H1 (cell line): ENCODE data around the gene WDR45. TPM values are rescaled to one million over a fixed set of nuclear protein-coding genes. Genes with fewer than 3 reads are reported as not detected.

Experiments used
- CTCF ChIA-PET: fragments of 300-600 bp; sonication (Branson Sonifier 250); formaldehyde crosslinking; loops from one replicate; lab custom pipeline; 2021; ENCODE audit not compliant: partially characterized antibody; lab: Charles Lee
- POLR2A ChIA-PET: fragments of 300-600 bp; sonication (Branson Sonifier 250); formaldehyde crosslinking; loops from one replicate; lab custom pipeline; 2021; ENCODE audit warnings: inconsistent platforms; ENCODE audit not compliant: partially characterized antibody; lab: Charles Lee
- DNase-seq, 2 experiments: peaks; one replicate each; pipeline versions ENCODE4 v3.0.0 to v3.0.0-alpha.2; 2010 to 2022; ENCODE audit warnings: low spot score in 2 of 2, low read depth in 1 of 2, mixed read lengths in 1 of 2
- FAIRE-seq: peaks from 2 replicates; lab custom pipeline; 2011; peaks lifted over from hg19 to GRCh38; lab: Jason Lieb, UNC
- H2AFZ ChIP-seq: 2 replicates; pipeline ENCODE4 v1.8.1; 2012; ENCODE audit warnings: low read length, inconsistent platforms
- H2AK5ac ChIP-seq: 2 replicates; pipeline ENCODE4 v1.6.1; 2013; ENCODE audit warnings: low read depth, low read length
- H2BK120ac ChIP-seq: replicated peaks from 2 replicates; pipeline ENCODE3; 2013; ENCODE audit warnings: low read depth, low read length, inconsistent platforms
- H2BK12ac ChIP-seq: 2 replicates; pipeline ENCODE4 v1.6.1; 2013; ENCODE audit warnings: low read depth, low read length
- H2BK15ac ChIP-seq: 2 replicates; pipeline ENCODE4 v1.6.1; 2013; ENCODE audit warnings: low read length
- H2BK20ac ChIP-seq: 2 replicates; pipeline ENCODE4 v1.6.1; 2013; ENCODE audit warnings: low read length
- H2BK5ac ChIP-seq: 2 replicates; pipeline ENCODE4 v1.6.1; 2013; ENCODE audit warnings: low read depth, low read length
- H3K14ac ChIP-seq: 2 replicates; pipeline ENCODE4 v1.6.1; 2013; ENCODE audit warnings: inconsistent platforms; ENCODE audit not compliant: insufficient read length
- H3K18ac ChIP-seq: 2 replicates; pipeline ENCODE4 v1.6.1; 2013; ENCODE audit warnings: low read length; ENCODE audit errors: extremely low read depth
- H3K23ac ChIP-seq: 2 replicates; pipeline ENCODE4 v1.6.1; 2013; ENCODE audit warnings: inconsistent platforms; ENCODE audit not compliant: insufficient read length
- H3K23me2 ChIP-seq: 2 replicates; pipeline ENCODE4 v1.6.1; 2013; ENCODE audit warnings: low read depth, low read length
- H3K27ac ChIP-seq: 2 replicates; pipeline ENCODE4 v1.6.1; 2011; ENCODE audit warnings: low read depth, low read length, inconsistent platforms
- H3K27me3 ChIP-seq, 4 experiments: replicated peaks in 1 of 4; 1 replicate in 1 of 4; 2 replicates in 3 of 4; pipeline versions ENCODE4 v1.6.1 to v1.8.1; 2011 to 2013; ENCODE audit warnings: low read length in 3 of 4, mild to moderate bottlenecking in 3 of 4, inconsistent platforms in 2 of 4, mixed read lengths in 2 of 4, moderate library complexity in 1 of 4; ENCODE audit not compliant: control insufficient read depth in 3 of 4, insufficient read depth in 3 of 4; ENCODE audit errors: extremely low read depth in 1 of 4
- H3K36me3 ChIP-seq, 4 experiments: 2 replicates each; pipeline versions ENCODE4 v1.6.1 to v1.8.1; 2011 to 2013; ENCODE audit warnings: mild to moderate bottlenecking in 4 of 4, low read length in 3 of 4, moderate library complexity in 2 of 4, control low read depth in 1 of 4, inconsistent platforms in 1 of 4; ENCODE audit not compliant: insufficient read depth in 4 of 4, control insufficient read depth in 2 of 4
- H3K4ac ChIP-seq: replicated peaks from 2 replicates; pipeline ENCODE3; 2013; ENCODE audit warnings: low read length, low read depth, mixed read lengths, inconsistent platforms; ENCODE audit not compliant: insufficient read length
- H3K4me1 ChIP-seq, 4 experiments: replicated peaks in 1 of 4; 1 replicate in 1 of 4; 2 replicates in 3 of 4; pipeline versions ENCODE4 v1.6.1 to v1.8.1; 2011 to 2013; ENCODE audit warnings: low read length in 3 of 4, inconsistent platforms in 2 of 4, mixed read lengths in 1 of 4; ENCODE audit not compliant: insufficient read depth in 4 of 4, control insufficient read depth in 3 of 4
- H3K4me2 ChIP-seq, 2 experiments: 2 replicates each; pipeline versions ENCODE4 v1.6.1 to v1.8.1; 2011 to 2013; ENCODE audit warnings: low read depth in 2 of 2, low read length in 2 of 2, control low read depth in 1 of 2, inconsistent platforms in 1 of 2, mild to moderate bottlenecking in 1 of 2; ENCODE audit not compliant: insufficient read depth in 1 of 2
- H3K4me3 ChIP-seq, 4 experiments: fragments of 200-600, 300-600 bp in 1 of 4; sonication (generic), shearing (Covaris generic), sonication (Bioruptor Twin) in 1 of 4; 2 replicates each; pipeline versions ENCODE4 v1.5.1 to v1.8.1; 2011 to 2016; ENCODE audit warnings: low read length in 4 of 4, low read depth in 3 of 4, control low read depth in 2 of 4, inconsistent platforms in 2 of 4, mild to moderate bottlenecking in 2 of 4, mixed read lengths in 1 of 4, moderate library complexity in 1 of 4; ENCODE audit not compliant: insufficient read depth in 2 of 4; ENCODE audit errors: extremely low read depth in 1 of 4
- H3K56ac ChIP-seq: replicated peaks from 2 replicates; pipeline ENCODE3; 2013; ENCODE audit warnings: low read depth, mild to moderate bottlenecking, mixed read lengths, low read length, inconsistent platforms; ENCODE audit not compliant: insufficient read length
- H3K79me1 ChIP-seq: 2 replicates; pipeline ENCODE4 v1.6.1; 2013; ENCODE audit warnings: low read depth, low read length, control low read depth
- H3K79me2 ChIP-seq, 2 experiments: 2 replicates each; pipeline versions ENCODE4 v1.6.1 to v1.8.1; 2012 to 2013; ENCODE audit warnings: low read length in 2 of 2, mild to moderate bottlenecking in 2 of 2, inconsistent platforms in 1 of 2; ENCODE audit not compliant: insufficient read depth in 2 of 2, control insufficient read depth in 1 of 2
- H3K9ac ChIP-seq, 4 experiments: replicated peaks in 1 of 4; 1 replicate in 1 of 4; 2 replicates in 3 of 4; pipeline versions ENCODE4 v1.6.1 to v1.8.1; 2011 to 2013; ENCODE audit warnings: low read depth in 3 of 4, low read length in 3 of 4, control low read depth in 2 of 4, mild to moderate bottlenecking in 2 of 4, moderate library complexity in 2 of 4, inconsistent platforms in 1 of 4; ENCODE audit errors: extremely low read depth in 1 of 4
- H3K9me3 ChIP-seq, 2 experiments: 2 replicates each; pipeline versions ENCODE4 v1.6.1 to v1.8.1; 2012 to 2013; ENCODE audit warnings: mild to moderate bottlenecking in 2 of 2, moderate library complexity in 2 of 2, control low read depth in 1 of 2, inconsistent platforms in 1 of 2, low read depth in 1 of 2, low read length in 1 of 2, mixed read lengths in 1 of 2; ENCODE audit not compliant: insufficient read depth in 2 of 2
- H4K20me1 ChIP-seq, 2 experiments: replicated peaks in 1 of 2; 2 replicates each; pipeline versions ENCODE3 to v1.8.1; 2011 to 2013; ENCODE audit warnings: inconsistent platforms in 2 of 2, low read length in 2 of 2, mild to moderate bottlenecking in 1 of 2; ENCODE audit not compliant: insufficient read depth in 2 of 2, control insufficient read depth in 1 of 2
- H4K5ac ChIP-seq: 2 replicates; pipeline ENCODE4 v1.6.1; 2013; ENCODE audit warnings: low read length, low read depth, mixed read lengths, inconsistent platforms; ENCODE audit not compliant: insufficient read length
- H4K8ac ChIP-seq: 2 replicates; pipeline ENCODE4 v1.8.0; 2013; ENCODE audit warnings: mild to moderate bottlenecking, moderate library complexity, low read length, inconsistent platforms; ENCODE audit not compliant: insufficient read depth; ENCODE audit errors: extremely low read depth
- H4K91ac ChIP-seq: replicated peaks from 2 replicates; pipeline ENCODE3; 2013; ENCODE audit warnings: low read length, mixed read lengths, inconsistent platforms; ENCODE audit not compliant: insufficient read length
- JUND ChIP-seq: IDR thresholded peaks from 2 replicates; pipeline ENCODE4 v1.6.1; 2011; ENCODE audit warnings: mild to moderate bottlenecking, improper control_type of control experiment, low read length
- TAF7 ChIP-seq: optimal IDR thresholded peaks from 2 replicates; pipeline ENCODE3; 2011; ENCODE audit warnings: low read depth, mild to moderate bottlenecking, inconsistent platforms, low read length, moderate library complexity, borderline replicate concordance
- WGBS, 2 experiments: shearing (Covaris generic) in 1 of 2; methylation state at CpG; one replicate each; pipeline versions ENCODE4 v1.1.6 to v1.1.7; 2013 to 2015; ENCODE audit warnings: low lambda C conversion rate in 2 of 2, mixed read lengths in 2 of 2, inconsistent platforms in 1 of 2, low coverage in 1 of 2, missing lambda C conversion rate in 1 of 2; ENCODE audit not compliant: insufficient replicate concordance in 2 of 2, insufficient coverage in 1 of 2, insufficient read length in 1 of 2; ENCODE audit errors: extremely low coverage in 1 of 2, missing lambda C conversion rate in 1 of 2; 5-methylcytosine and 5-hydroxymethylcytosine counted together
- polyA plus RNA-seq, 7 experiments: library from polyadenylated mRNA; depleted of rRNA in 3 of 7; stranded (reverse) in 5 of 7; unstranded in 2 of 7; fragments of >200 nt in 5 of 7; fragments of 200-250 nt in 2 of 7; gene quantifications; 1 replicate in 5 of 7; 2 replicates in 1 of 7; 4 replicates in 1 of 7; pipeline versions ENCODE4 v1.2.1 to v1.2.3, GENCODE V29; 2011 to 2013; ENCODE audit warnings: missing spikeins in 2 of 7, mixed read lengths in 2 of 7
- total RNA-seq: library from RNA; stranded (reverse); fragmentation: NEBNext Ultra II Directional; extraction: Animal tissue kit (Norgen Biotek cat#: 25700); gene quantifications from 2 replicates; pipeline ENCODE4 v1.2.1, GENCODE V29; 2021

WDR45 gene
- total and polyA plus RNA-seq, 2 of the 8 experiments (the other 6 are each of a cell fraction or from before 2014, with no cell fraction given) = 27.9 to 49.7 TPM

DNA sequence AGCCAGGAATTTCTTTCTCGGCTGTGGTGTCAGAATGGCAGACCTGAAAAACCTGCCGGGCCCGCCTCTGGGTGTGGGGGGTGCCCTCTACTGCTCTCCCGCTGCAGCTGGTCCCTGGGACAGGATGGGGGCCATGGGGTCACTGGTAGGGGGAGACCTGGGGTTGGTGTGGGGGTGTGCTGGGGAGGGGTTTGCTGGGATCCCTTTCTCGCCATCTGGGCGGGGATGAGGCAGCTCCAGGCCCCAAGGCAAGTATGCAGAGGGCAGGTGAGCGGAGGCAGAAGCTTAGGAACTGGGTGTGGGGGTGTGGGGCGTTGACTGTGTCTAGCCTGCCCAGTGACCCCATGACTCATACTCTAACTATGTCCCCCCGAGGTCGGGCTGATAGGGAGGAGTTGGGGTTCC, 20.0 kb downstream of the WDR45 start:
- Histone ChIP-seq H2BK12ac (no peak overlapping the region), H2BK15ac (no peak overlapping the region), H3K79me2 (peaks cover 0 to 5% of the 10 kb centered on the region in 2 experiments; a peak in 1 of 4 replicates), H2BK120ac (no peak overlapping the region), H2AFZ (no peak overlapping the region), H3K4me1 (peaks cover 0 to 4% (median 0%) of the 10 kb centered on the region in 4 experiments; a peak in 3 of 7 replicates), H3K36me3 (peaks cover 0 to 12% (median 3%) of the 10 kb centered on the region in 4 experiments; a peak in 2 of 8 replicates), H3K4me2 (peak overlapping the region; percentile 78 to 85), H3K14ac (no peak overlapping the region), H4K20me1 (peaks cover 0 to 1% of the 10 kb centered on the region in 2 experiments), H4K91ac (no peak overlapping the region), H3K4ac (no peak overlapping the region), H3K4me3 (peak overlapping the region; percentile 46 to 66 (median 51); a peak in 5 of 8 replicates), H4K8ac (no peak overlapping the region), H4K5ac (no peak overlapping the region), H3K23me2 (no peaks in the 10 kb centered on the region), H2BK20ac (no peak overlapping the region), H3K27ac (no peak overlapping the region), H3K18ac (no peak overlapping the region), H3K9me3 (no peaks in the 10 kb centered on the region), H2BK5ac (no peak overlapping the region), H3K9ac (no peak overlapping the region; a peak in 1 of 7 replicates), H2AK5ac (no peak overlapping the region), H3K23ac (no peak overlapping the region), H3K56ac (no peak overlapping the region), H3K27me3 (no peaks in the 10 kb centered on the region), H3K79me1 (no peaks in the 10 kb centered on the region)
- ChIA-PET POLR2A (interaction anchor here (0.8 to 2.0 kb wide), 3 partner anchors 13 to 57 kb away, joined by 3 to 5 read pairs (median 4); no protein-coding TSS in a partner anchor), CTCF (interaction anchor here (0.7 kb wide), 1 partner anchor 18 kb away, joined by 3 read pairs; no protein-coding TSS in a partner anchor)
- DNase-seq = no peak
- no peak for FAIRE-seq
- WGBS, 2 experiments = 67% methylated on average over 1 of the region's 10 CpGs; no CpG with 5 or more reads in 1 of the 2 experiments
- TF ChIP-seq JUND (peak; percentile 68), TAF7 (no peak)
